Prostate gland (tissue), 2 donors: ENCODE results near the gene EDEM3.

Source experiments
- POLR2AphosphoS5 ChIP-seq: sonication (generic); formaldehyde crosslinking; IDR thresholded peaks from one replicate; pipeline ENCODE4 v1.6.1; 2017; ENCODE audit warnings: antibody characterized with exemption
- TF ChIP-seq, protein P1 (sequence below), 4 experiments: fragments of 200-600 bp in 2 of 4; fragments of 450-650 bp in 2 of 4; sonication (generic) in 2 of 4; IDR thresholded peaks; 1 replicate in 3 of 4; 2 replicates in 1 of 4; pipeline ENCODE4 v1.5.1; 2016 to 2019; ENCODE audit warnings: antibody characterized with exemption in 4 of 4, mild to moderate bottlenecking in 2 of 4, moderate library complexity in 2 of 4

GRCh38 chr1:184785529-184785928, 30.9 kb upstream of the EDEM3 start:
- TF ChIP-seq POLR2AphosphoS5, result no peak
- TF ChIP-seq, protein P1, sequence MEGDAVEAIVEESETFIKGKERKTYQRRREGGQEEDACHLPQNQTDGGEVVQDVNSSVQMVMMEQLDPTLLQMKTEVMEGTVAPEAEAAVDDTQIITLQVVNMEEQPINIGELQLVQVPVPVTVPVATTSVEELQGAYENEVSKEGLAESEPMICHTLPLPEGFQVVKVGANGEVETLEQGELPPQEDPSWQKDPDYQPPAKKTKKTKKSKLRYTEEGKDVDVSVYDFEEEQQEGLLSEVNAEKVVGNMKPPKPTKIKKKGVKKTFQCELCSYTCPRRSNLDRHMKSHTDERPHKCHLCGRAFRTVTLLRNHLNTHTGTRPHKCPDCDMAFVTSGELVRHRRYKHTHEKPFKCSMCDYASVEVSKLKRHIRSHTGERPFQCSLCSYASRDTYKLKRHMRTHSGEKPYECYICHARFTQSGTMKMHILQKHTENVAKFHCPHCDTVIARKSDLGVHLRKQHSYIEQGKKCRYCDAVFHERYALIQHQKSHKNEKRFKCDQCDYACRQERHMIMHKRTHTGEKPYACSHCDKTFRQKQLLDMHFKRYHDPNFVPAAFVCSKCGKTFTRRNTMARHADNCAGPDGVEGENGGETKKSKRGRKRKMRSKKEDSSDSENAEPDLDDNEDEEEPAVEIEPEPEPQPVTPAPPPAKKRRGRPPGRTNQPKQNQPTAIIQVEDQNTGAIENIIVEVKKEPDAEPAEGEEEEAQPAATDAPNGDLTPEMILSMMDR (IDR thresholded peaks at IDR 0.05), result no peak
